Mesendoderm (in vitro differentiated cells): ENCODE measurements around the gene PDGFRB.

Source experiments
- DNase-seq: peaks from one replicate; pipeline ENCODE4 v3.0.0; 2013
- H2AK5ac ChIP-seq: 2 replicates; pipeline ENCODE4 v1.6.1; 2013; ENCODE audit warnings: low read length, inconsistent platforms
- H2BK120ac ChIP-seq: 2 replicates; pipeline ENCODE4 v1.6.1; 2013; ENCODE audit warnings: low read depth, mild to moderate bottlenecking, low read length, moderate library complexity, mixed read lengths
- H2BK15ac ChIP-seq: replicated peaks from 2 replicates; pipeline ENCODE4 v1.6.1; 2013; ENCODE audit warnings: low read depth, mild to moderate bottlenecking, moderate library complexity
- H2BK5ac ChIP-seq: 2 replicates; pipeline ENCODE4 v1.6.1; 2013; ENCODE audit warnings: low read length, inconsistent platforms
- H3K18ac ChIP-seq: 2 replicates; pipeline ENCODE4 v1.6.1; 2013; ENCODE audit warnings: mild to moderate bottlenecking, low read length, mixed read lengths
- H3K23ac ChIP-seq: one replicate; pipeline ENCODE4 v1.6.1; 2013; ENCODE audit warnings: low read length
- H3K27ac ChIP-seq: 2 replicates; pipeline ENCODE4 v1.5.1; 2013; ENCODE audit warnings: low read depth, mild to moderate bottlenecking, inconsistent platforms, low read length, moderate library complexity
- H3K27me3 ChIP-seq: 2 replicates; pipeline ENCODE4 v1.6.1; 2013; ENCODE audit warnings: low read length, control low read depth, mild to moderate bottlenecking, inconsistent platforms; ENCODE audit not compliant: insufficient read depth, poor library complexity
- H3K36me3 ChIP-seq: 2 replicates; pipeline ENCODE4 v1.6.1; 2013; ENCODE audit warnings: low read length, inconsistent platforms; ENCODE audit not compliant: control insufficient read depth, insufficient read depth
- H3K4ac ChIP-seq: one replicate; pipeline ENCODE4 v1.6.1; 2013; ENCODE audit warnings: low read depth, mild to moderate bottlenecking, low read length, moderate library complexity
- H3K4me1 ChIP-seq: 2 replicates; pipeline ENCODE4 v1.6.1; 2013; ENCODE audit warnings: low read depth, low read length, inconsistent platforms; ENCODE audit not compliant: control insufficient read depth
- H3K4me2 ChIP-seq: 2 replicates; pipeline ENCODE4 v1.6.1; 2013; ENCODE audit warnings: low read length
- H3K4me3 ChIP-seq: 2 replicates; pipeline ENCODE4 v1.5.1; 2013; ENCODE audit warnings: mild to moderate bottlenecking, low read length
- H3K56ac ChIP-seq: one replicate; pipeline ENCODE4 v1.6.1; 2013; ENCODE audit warnings: low read length
- H3K79me1 ChIP-seq: 2 replicates; pipeline ENCODE4 v1.6.1; 2013; ENCODE audit warnings: low read length, inconsistent platforms
- H3K79me2 ChIP-seq: 2 replicates; pipeline ENCODE4 v1.6.1; 2013; ENCODE audit warnings: mild to moderate bottlenecking, low read length; ENCODE audit not compliant: control insufficient read depth, insufficient read depth
- H3K9ac ChIP-seq: 2 replicates; pipeline ENCODE4 v1.6.1; 2013; ENCODE audit warnings: low read length, inconsistent platforms
- H4K5ac ChIP-seq: one replicate; pipeline ENCODE4 v1.6.1; 2013; ENCODE audit warnings: low read length
- H4K8ac ChIP-seq: one replicate; pipeline ENCODE4 v1.6.1; 2013; ENCODE audit warnings: low read depth, mild to moderate bottlenecking, control low read depth, low read length, moderate library complexity
- WGBS: extraction: QIAGEN DNeasy Blood & Tissue Kit; methylation state at CpG from one replicate; pipeline ENCODE4 v1.1.7; 2013; ENCODE audit warnings: low lambda C conversion rate, missing lambda C conversion rate; ENCODE audit not compliant: insufficient coverage; ENCODE audit errors: extremely low coverage; 5-methylcytosine and 5-hydroxymethylcytosine counted together

Gene PDGFRB

GRCh38 chr5:150166037-150166649 lies 10.5 kb upstream of the PDGFRB start:
- DNase-seq: no peak
- H3K9ac ChIP-seq: no peak overlapping the region
- H4K8ac ChIP-seq: no peak overlapping the region
- no peak overlapping the region for H3K23ac ChIP-seq
- H3K56ac ChIP-seq: peak overlapping the region; percentile 75
- H3K4me2 ChIP-seq: no peak overlapping the region
- H3K4ac ChIP-seq: no peak overlapping the region
- no peak overlapping the region for H2BK15ac ChIP-seq
- no peak overlapping the region for H2BK5ac ChIP-seq
- peaks cover 2% of the 10 kb centered on the region for H3K4me1 ChIP-seq
- peak overlapping the region; percentile 21 for H3K18ac ChIP-seq
- no peaks in the 10 kb centered on the region for H3K27me3 ChIP-seq
- no peaks in the 10 kb centered on the region for H3K79me2 ChIP-seq
- no peaks in the 10 kb centered on the region for H3K36me3 ChIP-seq
- no peak overlapping the region for H4K5ac ChIP-seq
- no peak overlapping the region for H3K4me3 ChIP-seq
- H2AK5ac ChIP-seq: no peak overlapping the region
- no peak overlapping the region for H3K27ac ChIP-seq
- WGBS: no CpG with 5 or more reads among the region's 27 CpGs
- H2BK120ac ChIP-seq: no peak overlapping the region
- no peaks in the 10 kb centered on the region for H3K79me1 ChIP-seq

DNA sequence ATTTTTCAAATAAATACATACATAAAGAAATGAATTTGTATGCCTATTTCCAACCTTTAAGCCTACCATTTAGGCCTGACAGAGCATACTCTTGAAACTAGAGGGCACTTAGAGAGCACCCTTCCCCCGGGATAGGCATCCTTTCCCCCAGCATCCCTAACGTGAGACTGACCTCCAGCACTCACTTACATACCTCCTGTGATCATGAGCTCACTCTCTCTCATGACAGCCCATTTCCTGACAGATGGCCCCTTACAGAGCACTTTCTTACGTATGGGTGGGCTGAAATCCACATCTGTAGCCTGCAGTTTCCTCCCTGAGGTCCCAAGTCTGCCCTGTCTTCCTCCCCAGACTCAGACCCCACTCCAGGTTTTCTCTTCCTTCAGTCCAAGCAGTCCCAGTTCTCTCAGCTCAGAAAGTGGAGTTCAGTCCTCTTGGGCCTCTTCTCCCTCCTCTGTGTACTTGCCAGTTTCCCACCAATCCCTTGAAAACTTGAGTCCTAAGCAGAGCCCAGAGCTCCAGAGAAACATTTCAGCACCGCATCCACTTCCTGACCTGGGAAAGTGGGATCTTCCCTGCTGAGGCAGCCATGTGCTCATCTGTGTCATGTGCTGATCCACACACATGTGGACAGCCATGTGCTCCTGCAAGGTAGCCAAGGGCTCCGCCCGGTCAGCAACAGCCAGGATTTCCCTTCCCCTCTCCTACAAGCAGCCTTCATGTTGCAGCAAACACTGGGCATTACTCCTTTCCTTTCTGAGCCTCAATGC lies 8.8 kb upstream of the PDGFRB start:
- no peak overlapping the region for H2BK15ac ChIP-seq
- no peak overlapping the region for H3K4ac ChIP-seq
- H3K79me1 ChIP-seq: no peaks in the 10 kb centered on the region
- H3K27me3 ChIP-seq: no peaks in the 10 kb centered on the region
- no peaks in the 10 kb centered on the region for H3K79me2 ChIP-seq
- no peak overlapping the region for H4K8ac ChIP-seq
- no peak overlapping the region for H3K27ac ChIP-seq
- no peak overlapping the region for H2BK120ac ChIP-seq
- H2BK5ac ChIP-seq: no peak overlapping the region
- no peak overlapping the region for H3K4me2 ChIP-seq
- H3K23ac ChIP-seq: no peak overlapping the region
- no peaks in the 10 kb centered on the region for H3K36me3 ChIP-seq
- no CpG with 5 or more reads among the region's 6 CpGs for WGBS
- H2AK5ac ChIP-seq: no peak overlapping the region
- H4K5ac ChIP-seq: no peak overlapping the region
- peaks cover 7% of the 10 kb centered on the region for H3K4me1 ChIP-seq
- no peak overlapping the region for H3K9ac ChIP-seq
- no peak overlapping the region for H3K18ac ChIP-seq
- DNase-seq: no peak
- H3K4me3 ChIP-seq: no peak overlapping the region
- no peak overlapping the region for H3K56ac ChIP-seq

GRCh38 chr5:150163547-150164059 lies 8.0 kb upstream of the PDGFRB start:
- no peak overlapping the region for H3K4ac ChIP-seq
- H3K4me1 ChIP-seq: peaks cover 7% of the 10 kb centered on the region
- no peaks in the 10 kb centered on the region for H3K79me1 ChIP-seq
- no peak overlapping the region for H4K5ac ChIP-seq
- no peak overlapping the region for H2BK15ac ChIP-seq
- no peak overlapping the region for H2BK5ac ChIP-seq
- H3K23ac ChIP-seq: no peak overlapping the region
- H4K8ac ChIP-seq: no peak overlapping the region
- no peak overlapping the region for H3K4me3 ChIP-seq
- WGBS: no CpG with 5 or more reads among the region's 13 CpGs
- H3K79me2 ChIP-seq: no peaks in the 10 kb centered on the region
- peak; percentile 38 for DNase-seq
- no peak overlapping the region for H3K9ac ChIP-seq
- no peak overlapping the region for H2AK5ac ChIP-seq
- no peak overlapping the region for H2BK120ac ChIP-seq
- no peak overlapping the region for H3K18ac ChIP-seq
- no peaks in the 10 kb centered on the region for H3K27me3 ChIP-seq
- no peak overlapping the region for H3K4me2 ChIP-seq
- H3K27ac ChIP-seq: no peak overlapping the region
- no peak overlapping the region for H3K56ac ChIP-seq
- H3K36me3 ChIP-seq: no peaks in the 10 kb centered on the region

DNA sequence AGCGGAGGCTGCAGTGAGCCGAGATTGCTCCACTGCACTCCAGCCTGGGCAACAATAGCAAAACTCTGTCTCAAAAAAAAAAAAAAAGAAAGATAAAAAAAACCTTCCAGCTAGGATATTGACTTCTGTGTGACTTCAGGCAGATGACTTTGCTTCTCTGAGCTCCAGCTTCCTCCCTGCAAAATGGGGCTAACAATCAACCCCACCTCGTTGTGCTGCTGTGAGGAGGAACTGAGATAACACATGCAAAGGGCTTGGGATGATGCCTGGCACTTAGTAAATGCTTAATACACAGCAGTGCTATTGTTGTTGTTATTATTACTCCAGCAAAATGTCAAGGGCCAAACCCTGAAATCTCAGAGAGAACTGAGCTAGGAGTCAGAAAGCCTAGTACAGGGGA lies 7.4 kb upstream of the PDGFRB start:
- H4K5ac ChIP-seq: no peak overlapping the region
- DNase-seq: no peak
- H3K56ac ChIP-seq: no peak overlapping the region
- no peaks in the 10 kb centered on the region for H3K36me3 ChIP-seq
- H3K79me2 ChIP-seq: no peaks in the 10 kb centered on the region
- no peak overlapping the region for H3K4me2 ChIP-seq
- H2BK120ac ChIP-seq: no peak overlapping the region
- H2BK5ac ChIP-seq: no peak overlapping the region
- H2BK15ac ChIP-seq: no peak overlapping the region
- H3K9ac ChIP-seq: no peak overlapping the region
- H2AK5ac ChIP-seq: no peak overlapping the region
- no peak overlapping the region for H4K8ac ChIP-seq
- no peak overlapping the region for H3K27ac ChIP-seq
- no CpG with 5 or more reads among the region's 3 CpGs for WGBS
- H3K79me1 ChIP-seq: no peaks in the 10 kb centered on the region
- no peak overlapping the region for H3K4me3 ChIP-seq
- no peak overlapping the region for H3K23ac ChIP-seq
- H3K27me3 ChIP-seq: no peaks in the 10 kb centered on the region
- H3K4ac ChIP-seq: no peak overlapping the region
- H3K4me1 ChIP-seq: peaks cover 7% of the 10 kb centered on the region
- H3K18ac ChIP-seq: no peak overlapping the region

GRCh38 chr5:150162142-150162513 lies 6.5 kb upstream of the PDGFRB start:
- Histone ChIP-seq H3K4me1 (peaks cover 7% of the 10 kb centered on the region), H3K18ac (no peak overlapping the region), H3K79me2 (no peaks in the 10 kb centered on the region), H3K9ac (no peak overlapping the region), H3K56ac (peak overlapping the region; percentile 47), H2BK120ac (no peak overlapping the region), H3K23ac (no peak overlapping the region), H3K4me3 (no peak overlapping the region), H2BK5ac (no peak overlapping the region), H3K27ac (no peak overlapping the region), H4K8ac (no peak overlapping the region), H3K4ac (no peak overlapping the region), H3K79me1 (no peaks in the 10 kb centered on the region), H3K4me2 (no peak overlapping the region), H3K27me3 (no peaks in the 10 kb centered on the region), H2AK5ac (peak overlapping the region; percentile 72), H4K5ac (no peak overlapping the region), H2BK15ac (no peak overlapping the region), H3K36me3 (no peaks in the 10 kb centered on the region)
- no peak for DNase-seq
- no CpG with 5 or more reads among the region's 3 CpGs for WGBS
